ENCODE data around the gene RBM33.

Gene RBM33

GRCh38 chr7:155711081-155711480 lies 66.6 kb downstream of the RBM33 start:
- no peak overlapping the region for H3K4me3 ChIP-seq (ENCODE audit: low read depth, low read length)
- in situ Hi-C loops (cut with HindIII; ENCODE audit: low sequenced_read_pairs), result no loop called here
- TF ChIP-seq CTCF (IDR thresholded peaks at IDR 0.05; ENCODE audit: low read depth, low read length, missing control alignments), result no peak
- DNase-seq (ENCODE audit: low read depth), result no peak

GRCh38 chr7:155713384-155713783 lies 68.9 kb downstream of the RBM33 start:
- in situ Hi-C loops (cut with HindIII; ENCODE audit: low sequenced_read_pairs), result no loop called here
- no peak for DNase-seq (ENCODE audit: low read depth)
- TF ChIP-seq CTCF (IDR thresholded peaks at IDR 0.05; ENCODE audit: low read depth, low read length, missing control alignments), result no peak
- H3K4me3 ChIP-seq (ENCODE audit: low read depth, low read length), result no peak overlapping the region

GRCh38 chr7:155714702-155715101 lies 70.2 kb downstream of the RBM33 start:
- H3K4me3 ChIP-seq (ENCODE audit: low read depth, low read length), result no peak overlapping the region
- in situ Hi-C loops (cut with HindIII; ENCODE audit: low sequenced_read_pairs), result no loop called here
- TF ChIP-seq CTCF (IDR thresholded peaks at IDR 0.05; ENCODE audit: low read depth, low read length, missing control alignments), result no peak
- no peak for DNase-seq (ENCODE audit: low read depth)

- DNase-seq (ENCODE audit: low read depth), result no peak
- in situ Hi-C loops (cut with HindIII; ENCODE audit: low sequenced_read_pairs), result no loop called here
- TF ChIP-seq CTCF (IDR thresholded peaks at IDR 0.05; ENCODE audit: low read depth, low read length, missing control alignments), result no peak
These were observed 70.8 kb downstream of the RBM33 start for GRCh38 chr7:155715111-155715805.

GRCh38 chr7:155717010-155717744 lies 72.7 kb downstream of the RBM33 start:
- no peak overlapping the region for H3K4me3 ChIP-seq (ENCODE audit: low read depth, low read length)
- in situ Hi-C loops (cut with HindIII; ENCODE audit: low sequenced_read_pairs), result no loop called here
- TF ChIP-seq CTCF (IDR thresholded peaks at IDR 0.05; ENCODE audit: low read depth, low read length, missing control alignments), result no peak
- DNase-seq (ENCODE audit: low read depth), result no peak

More at GRCh38 chr7:155715111-155715805, 70.8 kb downstream of the RBM33 start:
- no peak overlapping the region for H3K4me3 ChIP-seq (ENCODE audit: low read depth, low read length)

- H3K4me3 ChIP-seq (ENCODE audit: low read depth, low read length), result no peak overlapping the region
- no peak for TF ChIP-seq CTCF (IDR thresholded peaks at IDR 0.05; ENCODE audit: low read depth, low read length, missing control alignments)
- in situ Hi-C loops (cut with HindIII; ENCODE audit: low sequenced_read_pairs), result no loop called here
- no peak for DNase-seq (ENCODE audit: low read depth)
These were observed 76.6 kb downstream of the RBM33 start for GRCh38 chr7:155721056-155721455.
